Measurements from ENCODE around the gene MCC.

Gene MCC

GRCh38 chr5:113244966-113245365 lies 243.3 kb downstream of the MCC start:
- DNase-seq (ENCODE audit: low spot score): no peak

- DNase-seq (ENCODE audit: low spot score): no peak
Observed at GRCh38 chr5:113243349-113243664, 244.9 kb downstream of the MCC start.

GRCh38 chr5:113242481-113243348 lies 245.5 kb downstream of the MCC start:
- DNase-seq (ENCODE audit: low spot score): no peak

- no peak for DNase-seq (ENCODE audit: low spot score)
Observed at GRCh38 chr5:113240951-113241726, 247.1 kb downstream of the MCC start.

- no peak for DNase-seq (ENCODE audit: low spot score)
Observed at GRCh38 chr5:113240032-113240431, 248.2 kb downstream of the MCC start.

- DNase-seq (ENCODE audit: low spot score): no peak
Observed at GRCh38 chr5:113237893-113238292, 250.4 kb downstream of the MCC start.

- DNase-seq (ENCODE audit: low spot score): no peak
Observed at GRCh38 chr5:113236536-113237288, 251.5 kb downstream of the MCC start.

- DNase-seq (ENCODE audit: low spot score): no peak
Observed at GRCh38 chr5:113235884-113236283, 252.4 kb downstream of the MCC start.

GRCh38 chr5:113234546-113234945 lies 253.7 kb downstream of the MCC start:
- no peak for DNase-seq (ENCODE audit: low spot score)

GRCh38 chr5:113233606-113234005 lies 254.6 kb downstream of the MCC start:
- no peak for DNase-seq (ENCODE audit: low spot score)

GRCh38 chr5:113232667-113233066 lies 255.6 kb downstream of the MCC start:
- DNase-seq (ENCODE audit: low spot score): no peak

- no peak for DNase-seq (ENCODE audit: low spot score)
Observed at GRCh38 chr5:113232221-113232620, 256.0 kb downstream of the MCC start.

GRCh38 chr5:113231653-113232000 lies 256.6 kb downstream of the MCC start:
- no peak for DNase-seq (ENCODE audit: low spot score)

- DNase-seq (ENCODE audit: low spot score): no peak
Observed at GRCh38 chr5:113230711-113231652, 257.3 kb downstream of the MCC start.

GRCh38 chr5:113227798-113228197 lies 260.5 kb downstream of the MCC start:
- no peak for DNase-seq (ENCODE audit: low spot score)

GRCh38 chr5:113226116-113226736 lies 262.0 kb downstream of the MCC start:
- DNase-seq (ENCODE audit: low spot score): no peak

GRCh38 chr5:113225259-113225658 lies 263.0 kb downstream of the MCC start:
- DNase-seq (ENCODE audit: low spot score): no peak

- DNase-seq (ENCODE audit: low spot score): no peak
Observed at GRCh38 chr5:113224605-113225065, 263.6 kb downstream of the MCC start.

- no peak for DNase-seq (ENCODE audit: low spot score)
Observed at GRCh38 chr5:113223831-113224604, 264.2 kb downstream of the MCC start.

GRCh38 chr5:113223315-113223714 lies 264.9 kb downstream of the MCC start:
- no peak for DNase-seq (ENCODE audit: low spot score)
